Measurements from ENCODE around the gene SMC4.

Gene SMC4

DNA sequence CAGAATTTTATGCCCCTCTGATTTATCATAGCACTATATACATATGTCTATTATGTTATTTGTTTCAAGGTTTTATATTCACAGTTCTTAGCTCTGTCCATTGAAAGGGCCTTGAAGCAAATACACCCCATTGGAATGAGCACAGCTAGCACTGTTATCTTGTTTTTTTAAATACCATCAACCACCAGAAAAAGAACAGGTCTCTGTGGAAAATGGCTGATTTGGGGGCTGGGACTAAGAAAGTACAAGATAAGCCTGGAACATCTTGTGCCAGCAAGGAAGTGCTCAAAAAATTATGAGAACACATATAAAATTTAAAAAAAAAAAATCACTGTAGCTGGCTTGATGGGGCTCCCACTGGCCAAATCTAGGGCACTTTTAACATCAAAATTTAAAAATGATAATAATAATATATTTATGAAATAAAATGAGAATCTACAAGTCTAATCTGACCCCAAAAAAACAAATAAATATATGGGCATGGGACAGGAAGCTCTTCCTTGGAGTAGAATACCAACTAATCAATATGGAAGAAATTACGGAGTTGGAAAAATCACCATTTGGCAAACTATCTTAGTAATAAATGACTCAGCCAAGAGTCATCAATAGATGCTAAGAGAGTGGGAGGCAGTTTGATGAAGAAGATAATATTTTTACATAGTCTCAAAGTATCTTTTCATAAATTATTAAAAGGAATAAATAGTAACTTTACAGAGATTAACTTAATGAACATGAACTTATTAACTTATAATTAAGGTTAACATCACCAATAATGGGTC, 20.9 kb upstream of the SMC4 start:
- no peak for DNase-seq
- TF ChIP-seq, protein P1, sequence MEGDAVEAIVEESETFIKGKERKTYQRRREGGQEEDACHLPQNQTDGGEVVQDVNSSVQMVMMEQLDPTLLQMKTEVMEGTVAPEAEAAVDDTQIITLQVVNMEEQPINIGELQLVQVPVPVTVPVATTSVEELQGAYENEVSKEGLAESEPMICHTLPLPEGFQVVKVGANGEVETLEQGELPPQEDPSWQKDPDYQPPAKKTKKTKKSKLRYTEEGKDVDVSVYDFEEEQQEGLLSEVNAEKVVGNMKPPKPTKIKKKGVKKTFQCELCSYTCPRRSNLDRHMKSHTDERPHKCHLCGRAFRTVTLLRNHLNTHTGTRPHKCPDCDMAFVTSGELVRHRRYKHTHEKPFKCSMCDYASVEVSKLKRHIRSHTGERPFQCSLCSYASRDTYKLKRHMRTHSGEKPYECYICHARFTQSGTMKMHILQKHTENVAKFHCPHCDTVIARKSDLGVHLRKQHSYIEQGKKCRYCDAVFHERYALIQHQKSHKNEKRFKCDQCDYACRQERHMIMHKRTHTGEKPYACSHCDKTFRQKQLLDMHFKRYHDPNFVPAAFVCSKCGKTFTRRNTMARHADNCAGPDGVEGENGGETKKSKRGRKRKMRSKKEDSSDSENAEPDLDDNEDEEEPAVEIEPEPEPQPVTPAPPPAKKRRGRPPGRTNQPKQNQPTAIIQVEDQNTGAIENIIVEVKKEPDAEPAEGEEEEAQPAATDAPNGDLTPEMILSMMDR (IDR thresholded peaks at IDR 0.05; ENCODE audit: low read depth, low read length) = no peak
- peaks cover 18% of the 10 kb centered on the region for H3K36me3 ChIP-seq
- no peaks in the 10 kb centered on the region for H3K9me3 ChIP-seq
- no peaks in the 10 kb centered on the region for H3K27me3 ChIP-seq
- no peaks in the 10 kb centered on the region for H3K4me1 ChIP-seq
- no peak overlapping the region for H3K4me3 ChIP-seq (ENCODE audit: low read depth, low read length)

DNA sequence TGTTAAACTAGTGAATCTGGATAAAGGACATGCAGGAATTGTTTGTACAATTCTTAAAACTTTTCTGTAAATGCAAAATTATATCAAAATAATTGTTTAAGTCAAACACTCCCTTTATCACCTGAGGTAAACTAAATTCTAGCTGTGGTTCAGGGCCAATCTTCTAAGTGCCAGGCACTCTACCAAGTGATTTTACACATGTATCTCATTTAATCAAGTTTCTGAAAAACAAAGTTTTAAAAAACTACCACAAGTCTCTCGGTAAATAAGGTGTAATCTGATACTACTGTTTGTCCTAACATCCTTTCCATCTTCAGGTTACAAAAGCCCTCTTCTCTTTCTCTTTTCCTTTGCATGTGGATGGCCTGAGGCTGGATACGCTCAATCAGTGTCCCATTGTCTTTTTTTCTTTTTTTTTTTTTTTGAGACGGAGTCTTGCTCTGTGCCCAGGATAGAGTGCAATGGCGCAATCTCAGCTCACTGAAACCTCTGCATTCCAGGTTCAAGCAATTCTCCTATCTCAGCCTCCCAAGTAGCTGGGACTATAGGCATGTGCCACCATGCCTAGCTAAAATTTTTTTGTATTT, 19.7 kb upstream of the SMC4 start:
- Histone ChIP-seq H3K4me1 (no peaks in the 10 kb centered on the region), H3K9me3 (no peaks in the 10 kb centered on the region), H3K4me3 (ENCODE audit: low read depth, low read length) (no peak overlapping the region), H3K36me3 (peaks cover 16% of the 10 kb centered on the region), H3K27me3 (no peaks in the 10 kb centered on the region)
- no peak for DNase-seq
- TF ChIP-seq, protein P1 (IDR thresholded peaks at IDR 0.05; ENCODE audit: low read depth, low read length) = no peak

DNA sequence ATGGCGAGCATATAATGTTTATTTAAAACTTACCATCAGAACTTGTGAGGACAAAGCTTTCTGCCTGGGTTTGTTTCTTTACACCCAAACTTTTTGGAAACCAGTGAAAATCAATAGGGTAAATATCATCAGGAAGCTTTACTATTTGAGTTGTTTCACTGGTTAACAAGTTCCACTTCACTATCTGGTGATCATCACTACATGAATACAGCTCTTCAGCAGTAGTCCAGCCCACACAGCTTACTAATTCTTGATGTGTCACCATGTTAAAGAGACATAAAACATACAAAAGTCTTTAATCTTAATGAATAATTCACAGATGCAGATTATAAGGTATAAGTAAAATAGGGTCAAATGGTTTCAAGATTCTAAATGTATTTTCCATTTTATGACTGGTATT, 18.0 kb upstream of the SMC4 start:
- H3K36me3 ChIP-seq = peaks cover 5% of the 10 kb centered on the region
- H3K27me3 ChIP-seq = no peaks in the 10 kb centered on the region
- H3K9me3 ChIP-seq = no peaks in the 10 kb centered on the region
- TF ChIP-seq, protein P1 (IDR thresholded peaks at IDR 0.05; ENCODE audit: low read depth, low read length) = no peak
- no peak for DNase-seq
- no peak overlapping the region for H3K4me3 ChIP-seq (ENCODE audit: low read depth, low read length)
- H3K4me1 ChIP-seq = no peaks in the 10 kb centered on the region

DNA sequence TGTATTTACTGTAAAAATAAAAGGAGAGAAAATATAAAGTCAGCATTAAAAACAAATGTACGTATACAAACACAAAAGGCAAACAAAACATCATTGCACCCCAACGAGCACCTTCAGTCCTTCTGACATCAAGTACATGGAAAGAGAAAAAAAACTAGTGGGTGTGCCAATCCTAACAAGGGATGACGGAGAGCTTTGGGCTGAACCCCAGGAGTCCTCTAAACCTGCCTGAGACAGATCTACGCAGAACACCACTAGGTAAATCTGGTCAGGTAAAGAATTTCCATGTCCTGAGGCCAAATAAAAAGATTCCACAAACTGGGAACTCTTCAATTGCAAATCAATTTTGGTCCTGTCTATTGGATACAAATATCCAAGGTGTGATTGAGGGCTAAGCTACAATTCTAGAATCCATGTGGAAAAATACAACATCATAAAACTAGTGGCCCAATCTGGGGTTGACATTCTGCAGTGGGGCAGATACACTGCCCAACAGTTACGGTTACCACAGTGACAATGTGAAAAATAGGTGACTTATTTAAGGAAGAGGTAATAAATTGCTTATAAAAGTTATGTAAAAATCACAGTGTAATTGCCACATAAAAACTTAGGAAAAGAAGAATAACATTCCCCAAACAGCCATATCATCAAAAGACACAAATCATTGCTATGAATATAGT, 14.7 kb upstream of the SMC4 start:
- Histone ChIP-seq H3K4me1 (no peaks in the 10 kb centered on the region), H3K9me3 (no peaks in the 10 kb centered on the region), H3K36me3 (no peaks in the 10 kb centered on the region), H3K27me3 (no peaks in the 10 kb centered on the region), H3K4me3 (ENCODE audit: low read depth, low read length) (no peak overlapping the region)
- TF ChIP-seq, protein P1 (IDR thresholded peaks at IDR 0.05; ENCODE audit: low read depth, low read length) = no peak
- no peak for DNase-seq

DNA sequence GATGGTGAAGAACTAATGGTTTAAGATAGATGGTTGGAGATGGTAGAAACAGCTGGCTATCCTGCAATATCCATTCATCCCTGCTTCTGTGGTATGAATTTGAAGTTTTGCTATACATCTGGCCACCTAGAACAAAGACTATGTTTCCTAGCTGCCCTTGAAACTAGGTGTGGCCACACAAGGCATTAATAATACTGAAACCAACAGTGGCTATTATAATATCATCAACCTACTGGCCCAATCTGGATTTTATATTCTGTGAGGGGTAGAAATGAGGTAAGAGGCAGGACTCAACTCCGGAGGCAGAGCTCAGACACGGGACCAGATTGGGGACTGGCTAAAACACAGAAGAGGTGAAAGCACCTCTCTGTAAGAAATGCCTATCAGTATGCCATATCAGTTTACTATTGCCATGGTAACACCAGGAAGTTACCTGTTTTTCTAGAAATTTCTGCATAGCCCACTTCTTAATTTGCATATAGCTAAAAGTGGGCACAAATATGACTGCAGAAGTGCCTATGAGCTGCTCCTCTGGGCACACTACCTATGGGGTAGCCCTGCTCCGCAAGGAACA, 8.8 kb upstream of the SMC4 start:
- no peaks in the 10 kb centered on the region for H3K27me3 ChIP-seq
- TF ChIP-seq, protein P1 (IDR thresholded peaks at IDR 0.05; ENCODE audit: low read depth, low read length) = no peak
- H3K4me1 ChIP-seq = no peaks in the 10 kb centered on the region
- H3K4me3 ChIP-seq (ENCODE audit: low read depth, low read length) = no peak overlapping the region
- H3K36me3 ChIP-seq = no peaks in the 10 kb centered on the region
- no peak for DNase-seq
- H3K9me3 ChIP-seq = no peaks in the 10 kb centered on the region

All from BE2C (cell line).